ENCODE data around the gene FAM171A2. TPM values are rescaled to one million over a fixed set of nuclear protein-coding genes. Genes with fewer than 3 reads are reported as not detected.

The FAM171A2 gene
- total and polyA plus RNA-seq, 8 donors = 0.24 to 1.3 (median 0.69) TPM

GRCh38 chr17:44384281-44384822, 20.7 kb upstream of the FAM171A2 start:
- TF ChIP-seq CTCF (IDR thresholded peaks at IDR 0.05) = no peak
- H3K27me3 ChIP-seq = no peaks in the 10 kb centered on the region
- intact Hi-C loops (cut with DNase I) = no loop called here
- no peak for ATAC-seq
- 22 to 23% methylated on average over 29 of the region's 29 CpGs for WGBS, 2 donors
- no peak overlapping the region for H3K27ac ChIP-seq
- H3K9me3 ChIP-seq = no peaks in the 10 kb centered on the region
- FAIRE-seq = no peak
- H3K36me3 ChIP-seq = no peaks in the 10 kb centered on the region
- peak overlapping the region in 1 of 4 donors; percentile 50 for H3K4me3 ChIP-seq
- no peak for DNase-seq
- peaks cover 0 to 3% (median 0%) of the 10 kb centered on the region in 3 donors for H3K4me1 ChIP-seq

GRCh38 chr17:44383861-44384260, 20.2 kb upstream of the FAM171A2 start:
- H3K27me3 ChIP-seq = no peaks in the 10 kb centered on the region
- ATAC-seq (no peak), FAIRE-seq (no peak), DNase-seq (no peak)
- intact Hi-C loops (cut with DNase I) = no loop called here
- H3K36me3 ChIP-seq = no peaks in the 10 kb centered on the region
- H3K27ac ChIP-seq = no peak overlapping the region
- WGBS, 2 donors = 58 to 65% methylated on average over 16 of the region's 16 CpGs
- H3K4me1 ChIP-seq = peaks cover 0 to 3% (median 0%) of the 10 kb centered on the region in 3 donors
- no peaks in the 10 kb centered on the region for H3K9me3 ChIP-seq
- no peak overlapping the region for H3K4me3 ChIP-seq
- TF ChIP-seq CTCF (IDR thresholded peaks at IDR 0.05) = no peak

GRCh38 chr17:44383363-44383762, 19.7 kb upstream of the FAM171A2 start:
- H3K27me3 ChIP-seq = no peaks in the 10 kb centered on the region
- intact Hi-C loops (cut with DNase I) = no loop called here
- H3K4me1 ChIP-seq = peaks cover 0 to 3% (median 0%) of the 10 kb centered on the region in 3 donors
- WGBS, 2 donors = 87 to 89% methylated on average over 15 of the region's 15 CpGs
- no peak for TF ChIP-seq CTCF (IDR thresholded peaks at IDR 0.05)
- H3K4me3 ChIP-seq = no peak overlapping the region
- H3K27ac ChIP-seq = no peak overlapping the region
- no peak for ATAC-seq
- DNase-seq = peak in 1 of 6 donors; percentile 52
- H3K9me3 ChIP-seq = no peaks in the 10 kb centered on the region
- no peaks in the 10 kb centered on the region for H3K36me3 ChIP-seq
- FAIRE-seq = no peak

GRCh38 chr17:44382917-44383316, 19.3 kb upstream of the FAM171A2 start:
- 75 to 84% methylated on average over 6 of the region's 6 CpGs for WGBS, 2 donors
- Histone ChIP-seq H3K4me3 (no peak overlapping the region), H3K4me1 (peaks cover 0 to 3% (median 0%) of the 10 kb centered on the region in 3 donors), H3K27me3 (no peaks in the 10 kb centered on the region), H3K9me3 (no peaks in the 10 kb centered on the region), H3K36me3 (no peaks in the 10 kb centered on the region), H3K27ac (no peak overlapping the region)
- no peak for TF ChIP-seq CTCF (IDR thresholded peaks at IDR 0.05)
- ATAC-seq (no peak), FAIRE-seq (no peak), DNase-seq (no peak)
- intact Hi-C loops (cut with DNase I) = no loop called here

GRCh38 chr17:44381810-44382305, 18.2 kb upstream of the FAM171A2 start:
- WGBS, 2 donors = 61 to 84% methylated on average over 4 of the region's 4 CpGs
- ATAC-seq (no peak), DNase-seq (no peak), FAIRE-seq (no peak)
- no peaks in the 10 kb centered on the region for H3K9me3 ChIP-seq
- no peak for TF ChIP-seq CTCF (IDR thresholded peaks at IDR 0.05)
- peaks cover 0 to 3% (median 0%) of the 10 kb centered on the region in 3 donors for H3K4me1 ChIP-seq
- no peak overlapping the region for H3K27ac ChIP-seq
- H3K4me3 ChIP-seq = no peak overlapping the region
- H3K36me3 ChIP-seq = no peaks in the 10 kb centered on the region
- no peaks in the 10 kb centered on the region for H3K27me3 ChIP-seq
- intact Hi-C loops (cut with DNase I) = no loop called here
